PC-9 (cell line): Measurements from ENCODE around the gene SEC16A.
A peak's percentile ranks its signal among the peaks of the same experiment; 100 is the strongest.

ENCODE experiments used
- CTCF ChIP-seq: fragments of 200-600 bp; sonication (generic); conservative IDR thresholded peaks from 2 replicates; pipeline ENCODE4 v1.6.1; 2017; ENCODE audit warnings: mixed run types, antibody characterized with exemption, mild to moderate bottlenecking, moderate library complexity
- EZH2 ChIP-seq: fragments of 200-600 bp; sonication (generic); IDR thresholded peaks from 2 replicates; pipeline ENCODE4 v1.8.0; 2017; ENCODE audit warnings: antibody characterized with exemption, low read depth

GRCh38 chr9:136488247-136489214 is 5.7 kb upstream of the SEC16A start:
- peak; percentile 98 for TF ChIP-seq CTCF
- no peak for TF ChIP-seq EZH2
